NCI-H69 (cell line): Measurements from ENCODE around the gene AP2B1.

Experiments
- DNase-seq: peaks from one replicate; lab custom pipeline; 2025; lab: John Stamatoyannopoulos, UW

The AP2B1 gene

DNA sequence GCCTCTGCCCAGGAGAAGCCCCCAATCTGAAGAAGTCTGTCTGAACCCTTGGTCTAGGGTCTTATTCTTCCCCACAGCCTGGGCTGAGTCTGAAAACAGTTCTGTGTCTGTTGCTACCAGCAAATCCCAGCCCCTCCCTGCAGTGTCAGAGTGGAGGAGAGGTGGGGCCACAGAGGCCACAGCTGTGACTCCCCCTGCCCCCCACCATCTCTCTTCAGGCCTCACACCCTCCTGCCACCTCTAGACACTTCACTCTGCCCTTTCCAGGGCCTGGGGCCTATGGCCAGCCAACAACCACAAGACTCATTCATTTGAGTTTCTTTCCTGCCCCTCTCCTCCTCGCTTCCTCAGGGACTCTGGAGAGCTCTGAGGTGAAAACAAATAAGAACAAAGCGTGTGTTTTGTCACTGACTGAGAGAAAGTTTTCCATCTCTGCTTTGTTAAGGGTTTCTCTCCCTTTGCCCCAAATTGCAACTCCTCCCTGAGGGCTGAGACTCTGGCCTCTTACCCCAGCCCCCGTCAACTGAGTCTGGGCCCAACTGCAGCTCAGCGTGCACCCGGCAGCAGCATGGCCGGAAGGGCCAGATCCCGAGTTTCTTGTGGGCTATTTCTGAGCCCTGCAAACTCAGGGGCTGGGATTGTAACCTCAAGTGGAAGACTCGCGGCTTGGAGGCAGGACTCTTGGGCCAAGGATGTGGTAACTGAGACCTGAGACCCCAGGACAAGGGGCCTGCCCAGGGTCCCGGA lies 186.7 kb downstream of the AP2B1 start:
- no peak for DNase-seq

DNA sequence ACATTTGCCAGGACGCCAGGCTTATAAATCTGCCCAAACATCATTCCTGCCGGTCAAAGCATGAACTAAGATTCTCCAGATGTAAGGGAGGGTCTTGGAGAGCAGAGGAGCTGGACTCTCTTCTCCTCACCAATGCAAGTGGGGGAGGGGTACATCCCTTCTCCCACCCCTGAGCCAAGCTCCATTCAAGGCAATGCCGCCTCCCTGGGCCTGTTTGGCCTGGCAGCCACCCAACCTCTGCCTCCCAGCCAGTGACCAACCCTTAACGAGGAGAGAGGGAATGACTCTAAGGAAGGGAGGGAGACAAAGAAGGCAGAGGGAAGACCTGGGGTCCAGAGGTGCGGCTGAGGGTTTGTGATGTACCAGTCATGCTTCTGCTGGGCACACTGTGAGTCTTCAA lies 187.4 kb downstream of the AP2B1 start:
- DNase-seq: peak; percentile 57

DNA sequence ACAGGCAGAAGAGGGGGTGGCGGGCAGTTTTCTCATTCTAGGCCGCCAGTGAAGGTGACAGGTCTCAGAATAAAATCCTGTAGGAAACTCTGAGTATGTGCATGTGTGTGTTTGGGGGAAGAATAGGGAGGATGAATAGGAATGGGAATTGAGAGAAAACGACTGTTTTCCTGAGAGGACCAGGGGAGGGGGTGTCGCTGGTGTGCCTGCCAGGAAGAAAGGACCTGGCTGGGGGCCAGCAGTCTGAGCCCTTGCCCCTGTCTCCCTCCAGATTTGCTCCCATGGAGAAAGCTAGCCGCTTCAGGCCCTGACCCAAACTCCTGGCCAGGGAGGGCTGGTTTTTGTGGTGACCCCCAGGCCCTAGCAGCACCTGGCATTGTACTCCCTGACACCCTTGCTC lies 187.9 kb downstream of the AP2B1 start:
- DNase-seq: peak; percentile 22

DNA sequence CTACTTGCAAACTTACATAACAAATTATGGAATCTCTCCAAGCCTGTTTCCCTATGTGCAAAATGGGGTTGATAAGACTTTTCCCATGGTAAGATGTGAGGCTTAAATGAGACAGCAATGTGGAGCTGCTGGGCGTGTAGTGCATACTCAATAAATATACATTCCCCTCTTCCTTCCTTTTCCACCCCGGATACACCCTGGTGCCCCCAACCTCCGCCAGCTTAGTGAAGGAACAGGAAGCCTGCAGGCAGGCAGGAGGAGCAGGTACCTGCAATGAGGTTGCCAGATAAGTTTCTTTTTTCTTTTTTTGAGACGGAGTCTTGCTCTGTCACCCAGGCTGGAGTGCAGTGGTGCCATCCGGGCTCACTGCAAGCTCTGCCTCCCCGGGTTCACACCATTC lies 188.5 kb downstream of the AP2B1 start:
- DNase-seq: no peak
